Omental fat pad (tissue), 4 donors: ENCODE measurements around the gene TOP3B. TPM values are rescaled to one million over a fixed set of nuclear protein-coding genes. Genes with fewer than 3 reads are reported as not detected.

ENCODE experiments used
- ATAC-seq: fragments of 150-250 bp; one replicate; pipeline ENCODE4 v1.9.1; 2016; ENCODE audit warnings: mild to moderate bottlenecking, moderate library complexity; ENCODE audit not compliant: low FRiP score
- DNase-seq: peaks from one replicate; pipeline ENCODE4 v3.0.0-alpha.2; 2019; ENCODE audit warnings: low spot score
- CTCF ChIP-seq, 3 donors: fragments of 450-650 bp; IDR thresholded peaks; one replicate each; pipeline ENCODE4 v1.5.1; 2016 to 2017; ENCODE audit warnings: antibody characterized with exemption in 3 of 3, mild to moderate bottlenecking in 3 of 3, moderate library complexity in 2 of 3
- total RNA-seq, 4 donors: library from RNA; depleted of rRNA; stranded (reverse); fragments of >200 nt; gene quantifications; one replicate each; pipeline ENCODE4 v1.1.0, GENCODE V29; 2016

The TOP3B gene
- total RNA-seq, 4 donors from 2014 or later = 17.5 to 45.4 (median 21.3) TPM

DNA sequence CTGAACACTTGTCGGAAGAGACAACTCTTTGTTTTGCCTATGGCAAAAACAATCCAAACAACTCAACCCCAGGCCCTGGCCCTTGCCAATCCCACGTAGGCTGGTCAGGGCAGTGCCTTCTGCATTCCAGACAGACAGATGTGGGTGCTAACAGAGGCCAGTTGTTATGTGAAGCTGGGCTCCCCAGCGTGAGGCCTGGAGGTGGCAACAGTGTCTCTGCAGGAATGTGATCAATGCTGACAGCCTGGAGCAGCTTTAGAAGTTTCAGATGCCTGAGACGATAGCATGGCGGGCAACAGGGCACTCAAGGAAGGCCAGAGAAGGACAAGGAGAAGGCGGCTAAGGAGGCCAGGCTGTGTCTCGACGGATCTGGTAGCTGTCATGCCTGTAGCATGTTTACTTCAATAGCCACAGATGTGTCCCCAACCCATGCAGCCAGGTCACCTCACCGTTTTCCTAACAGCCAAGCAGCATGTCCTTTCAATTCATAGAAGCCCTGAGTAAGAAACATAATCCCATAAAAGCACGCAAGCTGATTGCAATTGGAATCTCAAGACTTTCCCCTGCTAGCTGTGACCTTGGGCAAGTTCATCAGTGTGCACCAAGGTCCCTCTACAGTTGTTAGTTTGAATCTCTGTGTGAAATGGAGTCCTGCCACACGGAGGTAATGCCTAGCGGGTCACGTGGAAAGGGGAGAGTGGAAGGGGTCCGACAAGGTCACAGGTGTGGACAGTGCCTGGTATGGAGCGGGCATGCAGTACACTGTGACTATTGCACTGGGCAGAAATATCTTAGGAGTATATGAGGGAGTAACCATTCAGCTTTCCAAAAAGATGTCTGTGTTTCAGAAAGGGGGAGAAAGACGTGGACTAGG, 15.7 kb downstream of the TOP3B start:
- TF ChIP-seq CTCF (IDR thresholded peaks at IDR 0.05) = no peak
- no peak for ATAC-seq
- no peak for DNase-seq

- TF ChIP-seq CTCF (IDR thresholded peaks at IDR 0.05) = no peak
- no peak for ATAC-seq
- DNase-seq = no peak
These were observed 16.8 kb downstream of the TOP3B start for GRCh38 chr22:21965762-21966288.

DNA sequence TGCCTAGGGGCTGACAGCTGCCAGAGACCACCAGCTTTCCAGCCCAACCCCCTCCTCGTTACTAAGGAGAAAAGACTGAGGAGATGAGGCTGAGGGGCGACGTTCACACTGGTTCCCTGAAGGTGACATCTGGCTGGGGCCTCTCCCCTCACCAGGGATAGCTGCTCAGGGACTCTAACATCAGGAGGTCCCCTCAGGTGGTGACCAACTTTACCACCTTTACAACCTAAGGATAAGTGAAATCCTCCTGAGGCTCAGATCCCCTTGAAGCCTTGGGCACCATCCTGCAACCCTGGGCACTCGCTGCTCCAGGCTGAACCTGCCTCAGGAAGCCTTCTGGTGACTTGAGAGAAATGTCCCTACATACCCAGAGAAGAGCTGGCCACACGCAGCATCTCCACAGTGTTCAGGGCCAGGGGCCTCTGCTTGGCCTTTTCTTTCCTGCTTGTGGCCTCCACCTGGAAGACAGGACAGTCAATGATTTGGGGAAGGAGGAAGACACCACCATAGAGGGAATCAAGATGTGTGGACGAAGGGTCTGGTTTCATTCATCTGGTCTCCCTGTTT, 17.6 kb downstream of the TOP3B start:
- ATAC-seq (no peak), DNase-seq (no peak)

DNA sequence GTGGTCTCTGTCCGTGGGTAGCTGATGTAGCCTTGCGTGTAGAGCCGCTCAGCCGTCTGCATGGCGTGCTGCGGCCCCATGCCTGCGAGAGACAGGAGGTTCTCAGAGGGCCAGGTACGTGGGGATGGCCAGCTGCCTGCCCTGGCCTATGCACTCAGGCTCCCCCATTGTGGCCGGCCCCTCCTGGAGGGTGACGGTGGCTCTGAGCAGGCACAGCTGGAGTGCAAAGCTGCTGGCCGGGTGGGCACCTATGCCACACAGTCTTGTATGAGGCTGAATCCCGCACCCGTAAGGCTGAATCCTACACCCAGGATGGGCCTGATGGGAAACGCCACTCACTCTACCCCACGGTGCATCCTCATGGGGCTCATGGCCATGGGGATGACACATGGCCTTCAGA, 18.4 kb downstream of the TOP3B start:
- TF ChIP-seq CTCF (IDR thresholded peaks at IDR 0.05) = no peak
- ATAC-seq (no peak), DNase-seq (no peak)

More for the DNA sequence above, 17.6 kb downstream of the TOP3B start:
- TF ChIP-seq CTCF (IDR thresholded peaks at IDR 0.05) = no peak

DNA sequence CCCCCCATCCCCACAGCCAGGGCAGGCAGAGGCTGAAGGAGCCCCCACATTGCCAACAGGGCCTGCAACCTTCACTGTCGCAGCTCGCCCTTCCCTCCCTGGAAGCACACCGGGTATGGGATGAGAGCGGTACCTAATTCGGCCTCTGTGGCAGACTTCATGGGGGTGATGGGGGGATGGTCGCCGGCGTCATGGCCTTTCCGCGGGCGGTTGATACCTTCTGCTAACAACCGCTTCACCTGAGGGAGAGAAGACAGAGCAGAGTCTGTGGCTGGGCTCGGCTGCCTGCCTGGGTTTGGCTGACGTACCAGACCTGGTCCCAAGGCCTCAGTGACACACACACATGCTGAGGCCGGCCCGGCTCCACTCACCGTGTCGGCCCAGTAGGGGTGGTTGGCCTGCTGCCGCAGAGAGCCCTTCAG, 18.8 kb downstream of the TOP3B start:
- DNase-seq (no peak), ATAC-seq (no peak)
- no peak for TF ChIP-seq CTCF (IDR thresholded peaks at IDR 0.05)

DNA sequence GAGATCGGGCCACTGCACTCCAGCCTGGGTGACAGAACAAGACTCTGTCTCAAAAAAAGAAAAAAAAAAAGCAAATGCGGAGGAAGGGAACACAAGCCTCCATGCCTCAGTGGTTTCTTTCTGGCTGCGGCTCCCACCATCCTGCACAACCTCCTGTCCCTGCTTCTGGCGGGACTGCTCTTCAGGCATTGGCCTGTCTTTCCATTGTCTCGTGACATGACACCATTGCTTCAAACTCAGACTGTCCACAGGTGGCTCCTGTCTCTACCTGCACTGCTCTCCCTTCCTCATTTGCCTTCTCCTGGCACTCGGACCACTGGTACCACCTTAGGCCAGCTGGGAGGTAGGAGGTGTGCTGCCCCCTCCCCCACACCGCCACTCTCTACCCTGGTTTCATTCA, 19.3 kb downstream of the TOP3B start:
- no peak for TF ChIP-seq CTCF (IDR thresholded peaks at IDR 0.05)
- ATAC-seq = no peak
- no peak for DNase-seq

GRCh38 chr22:21962655-21962949, 20.0 kb downstream of the TOP3B start:
- DNase-seq (no peak), ATAC-seq (no peak)
- TF ChIP-seq CTCF (IDR thresholded peaks at IDR 0.05) = no peak
